GM19099 (cell line): Measurements from ENCODE around the gene FFAR2.

Experiments used
- POLR2A ChIP-seq: IDR thresholded peaks from 3 replicates; pipeline ENCODE4 v1.6.1; 2011; ENCODE audit warnings: low read depth; ENCODE audit not compliant: insufficient read length; ENCODE audit errors: extremely low read depth

Gene FFAR2

DNA sequence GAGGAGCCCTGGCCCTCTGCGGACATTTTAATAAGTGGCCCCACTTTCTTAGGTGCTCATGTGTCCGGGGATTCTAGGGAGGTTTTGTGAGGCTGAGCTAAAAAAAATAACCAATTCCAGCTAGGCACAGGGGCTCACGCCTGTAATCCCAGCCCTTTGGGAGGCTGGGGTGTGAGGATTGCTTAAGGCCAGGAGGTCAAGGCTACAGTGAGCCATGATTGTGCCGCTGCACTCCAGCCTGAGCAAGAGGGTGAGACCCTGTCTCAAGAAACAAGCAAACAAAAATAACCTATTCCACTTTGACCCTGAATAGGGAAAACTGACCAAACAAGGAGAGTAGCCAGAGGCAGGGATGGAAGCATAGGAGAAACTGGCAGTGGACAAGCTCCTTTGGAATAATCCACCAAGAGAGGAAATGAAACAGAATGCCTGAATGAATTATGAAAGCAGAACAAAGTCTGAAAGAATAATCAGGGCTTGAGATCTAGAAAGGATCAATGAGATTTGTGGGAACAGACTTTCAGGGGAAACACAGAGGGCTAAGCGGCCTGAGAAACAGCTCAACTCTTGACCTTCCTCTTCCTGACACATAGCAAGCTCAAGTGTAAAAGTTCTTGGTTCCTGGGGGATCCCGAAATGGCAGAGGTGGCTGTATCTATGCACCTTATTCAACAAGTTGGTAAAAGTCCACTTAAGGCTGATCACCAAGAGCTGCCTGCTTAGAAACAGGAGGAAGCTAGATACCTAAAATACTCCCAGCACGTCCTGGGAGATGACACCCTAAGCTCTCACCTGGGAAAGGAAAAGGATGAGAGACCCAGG is 30.1 kb upstream of the FFAR2 start:
- no peak for TF ChIP-seq POLR2A

DNA sequence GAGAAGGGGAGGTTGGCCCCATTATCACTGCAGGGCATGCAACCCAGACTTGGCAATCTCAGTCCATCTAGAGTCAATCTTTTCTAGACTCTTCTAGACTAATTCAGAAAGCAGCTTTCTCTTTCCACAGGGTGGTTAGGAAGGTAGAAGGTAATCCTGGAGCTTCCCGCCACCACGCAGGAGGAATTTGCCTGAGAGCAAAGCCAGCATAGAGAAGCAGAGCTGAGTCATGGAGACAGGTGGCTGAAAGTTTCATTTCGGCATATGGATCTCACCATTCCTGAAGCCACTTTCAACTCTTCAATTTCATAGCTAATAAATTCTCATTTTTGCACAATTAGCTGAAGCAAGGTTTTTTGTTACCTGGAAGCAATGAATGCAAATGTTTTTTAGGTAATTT is 29.0 kb upstream of the FFAR2 start:
- TF ChIP-seq POLR2A = no peak

DNA sequence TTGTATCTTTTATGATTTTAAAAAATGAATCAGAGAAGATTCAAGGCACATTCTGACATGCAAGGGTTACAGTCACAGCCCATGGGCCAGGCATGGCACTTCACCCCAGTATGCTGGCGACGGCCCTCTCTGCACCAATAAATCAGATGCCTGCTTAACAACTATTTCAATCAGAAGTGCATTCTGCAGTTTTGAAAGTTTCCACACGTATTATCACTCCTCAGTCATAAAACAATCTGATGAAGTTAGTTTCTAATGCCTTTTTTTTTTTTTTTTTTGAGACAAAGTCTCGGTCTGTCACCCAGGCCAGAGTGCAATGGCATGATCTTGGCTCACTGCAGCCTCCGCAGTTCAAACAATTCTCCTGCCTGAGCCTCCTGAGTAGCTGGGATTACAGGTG is 28.3 kb upstream of the FFAR2 start:
- TF ChIP-seq POLR2A = no peak

DNA sequence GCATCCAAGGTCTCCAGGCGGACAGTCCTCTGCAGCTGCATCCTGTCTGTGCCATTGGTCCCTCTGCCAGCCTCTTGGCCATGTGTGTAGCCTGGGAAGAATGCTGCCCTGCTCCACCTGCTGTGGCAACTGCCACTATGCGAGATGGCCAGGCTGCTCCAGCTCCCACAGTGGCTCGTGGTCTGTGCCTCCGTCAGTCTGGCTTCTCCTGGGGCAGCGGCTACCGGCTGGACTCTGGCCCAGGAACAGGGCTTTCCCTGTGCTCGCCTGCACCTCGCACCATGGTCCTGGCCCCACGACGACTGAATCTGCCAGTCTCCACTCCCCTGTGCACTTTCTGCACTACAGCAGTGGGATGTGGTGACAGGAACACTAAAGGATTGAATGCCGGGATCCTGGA is 26.7 kb upstream of the FFAR2 start:
- TF ChIP-seq POLR2A = no peak

DNA sequence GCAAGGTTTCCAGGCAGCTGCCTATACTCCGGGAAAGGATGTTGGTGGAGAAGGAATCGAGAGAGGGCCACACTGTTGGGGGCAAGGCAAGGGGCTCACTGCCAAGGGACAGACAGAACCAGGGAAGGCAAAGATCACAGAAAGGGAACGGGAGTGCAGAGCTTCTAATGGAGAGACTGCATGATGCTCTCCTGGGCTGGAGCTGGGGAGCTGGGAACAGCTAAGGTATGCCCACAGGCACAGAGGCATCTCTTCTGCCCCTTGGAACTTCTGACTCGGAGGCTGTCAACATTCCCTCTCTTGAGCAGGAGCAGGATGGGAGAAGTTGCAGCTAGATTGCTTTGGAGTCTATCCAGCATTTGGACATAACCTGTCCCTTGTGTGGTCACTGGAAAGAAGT is 22.4 kb upstream of the FFAR2 start:
- TF ChIP-seq POLR2A = no peak

DNA sequence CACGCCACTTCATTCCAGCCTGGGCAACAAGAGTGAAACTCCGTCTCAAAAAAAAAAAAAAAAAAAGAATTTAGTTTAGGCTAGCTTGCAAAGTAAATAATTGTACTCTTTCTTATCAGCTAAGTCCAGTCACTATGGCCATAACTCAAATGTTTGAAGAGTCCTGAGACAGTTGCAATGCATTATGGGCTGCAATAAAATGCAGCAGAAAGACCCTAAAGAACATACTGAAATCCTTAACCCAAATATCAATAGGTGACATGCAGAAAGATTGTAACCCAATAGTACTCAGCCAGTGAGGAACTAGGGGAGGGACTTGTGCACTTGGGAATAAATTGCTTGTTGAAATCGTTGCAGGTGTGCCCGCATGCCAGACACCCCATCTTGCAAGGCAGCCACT is 20.9 kb upstream of the FFAR2 start:
- TF ChIP-seq POLR2A = no peak

DNA sequence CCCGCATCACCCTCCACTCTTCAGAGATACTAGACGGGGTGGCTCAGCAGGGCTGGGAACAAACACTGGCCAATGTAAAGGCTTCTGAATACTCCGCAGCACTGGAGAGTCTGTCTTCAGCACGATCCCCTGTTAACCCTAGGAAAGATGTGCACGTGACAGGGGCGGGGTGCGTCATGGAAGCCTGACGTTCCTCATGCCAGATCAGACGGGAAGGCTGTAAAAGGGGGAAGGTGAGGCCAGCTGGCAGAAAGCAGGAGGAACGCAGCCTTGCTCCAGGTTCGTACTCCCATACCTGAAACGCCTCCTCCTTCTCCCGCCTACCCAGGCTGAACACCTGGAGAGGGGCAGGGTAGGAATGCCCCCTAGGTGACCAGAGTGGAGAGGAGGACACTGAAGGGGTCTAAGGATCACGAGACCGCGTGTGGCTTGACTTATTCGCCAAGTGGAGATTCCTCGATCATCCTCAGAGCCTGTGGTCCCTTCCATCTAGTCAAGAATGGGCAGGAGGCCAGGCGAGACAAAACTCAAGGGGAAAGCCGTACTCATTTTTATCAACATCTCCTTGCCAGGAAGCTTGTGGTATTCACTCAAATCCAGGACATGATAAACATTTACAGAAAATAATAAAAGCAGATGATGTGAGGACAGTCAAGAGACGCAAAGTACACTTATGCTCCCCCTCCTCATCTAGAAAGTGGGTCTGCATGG is 18.2 kb upstream of the FFAR2 start:
- TF ChIP-seq POLR2A = no peak

DNA sequence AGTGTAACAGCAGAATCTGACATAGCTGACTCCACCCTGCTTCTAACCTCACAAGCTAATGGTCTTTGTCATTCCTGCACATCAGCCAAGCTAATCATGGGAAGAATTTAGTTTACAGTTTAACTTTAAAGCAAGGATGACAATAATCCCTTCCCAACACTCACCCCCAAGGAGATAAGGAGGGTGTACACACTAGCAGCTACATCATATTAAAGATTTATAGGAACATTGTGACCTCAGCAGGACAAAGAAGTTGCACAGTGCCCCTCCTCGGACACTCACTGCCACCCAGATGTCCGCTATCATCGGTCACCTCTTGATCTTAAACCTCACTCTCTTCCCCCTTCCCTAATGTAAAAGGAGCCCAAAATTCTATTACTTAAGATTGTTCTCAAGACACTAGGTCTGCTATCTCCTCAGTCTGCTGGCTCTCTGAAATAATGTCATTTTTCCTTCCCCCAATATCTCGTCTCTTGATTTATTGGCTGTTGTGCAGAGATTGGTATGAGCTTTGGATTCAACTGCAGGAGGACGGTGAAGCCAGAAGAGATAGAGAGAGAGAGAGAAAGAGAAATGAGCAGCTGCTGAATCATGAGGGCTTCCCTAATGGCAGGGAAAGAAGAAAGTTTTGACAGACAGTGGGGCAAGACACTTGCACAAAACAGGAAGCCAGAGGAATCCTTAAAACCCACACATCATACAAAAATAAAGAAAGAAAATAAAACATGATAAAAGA is 17.5 kb upstream of the FFAR2 start:
- no peak for TF ChIP-seq POLR2A

DNA sequence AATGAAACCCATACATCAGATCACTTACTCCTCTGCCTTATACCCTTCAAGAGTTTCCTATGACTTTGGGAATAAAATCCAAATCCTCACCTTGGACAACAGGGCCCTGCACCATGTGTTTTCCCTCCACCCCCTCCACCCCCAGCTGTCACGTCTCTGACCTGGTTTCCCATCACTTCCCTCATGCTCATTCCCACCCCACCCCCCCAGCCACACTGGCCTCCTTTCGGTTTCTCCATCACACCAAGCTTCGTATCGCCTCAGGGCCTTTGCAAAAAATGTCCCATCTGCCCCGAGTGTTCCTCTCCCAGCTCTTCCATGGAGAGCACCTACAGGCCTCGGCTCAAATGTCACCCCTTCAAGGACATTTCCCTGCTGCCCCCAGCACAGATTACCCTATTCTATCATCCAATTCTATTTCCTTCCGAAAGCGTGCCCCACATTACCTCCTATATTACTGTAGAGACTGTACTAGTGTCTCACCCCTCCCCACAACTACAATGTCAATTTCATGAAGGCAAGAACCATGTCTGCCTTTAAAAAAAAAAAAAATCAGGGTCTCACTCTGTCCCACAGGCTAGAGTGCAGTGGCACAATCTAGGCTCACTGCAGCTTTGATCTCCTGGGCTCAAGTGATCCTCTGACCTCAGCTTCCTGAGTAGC is 16.8 kb upstream of the FFAR2 start:
- TF ChIP-seq POLR2A = no peak

DNA sequence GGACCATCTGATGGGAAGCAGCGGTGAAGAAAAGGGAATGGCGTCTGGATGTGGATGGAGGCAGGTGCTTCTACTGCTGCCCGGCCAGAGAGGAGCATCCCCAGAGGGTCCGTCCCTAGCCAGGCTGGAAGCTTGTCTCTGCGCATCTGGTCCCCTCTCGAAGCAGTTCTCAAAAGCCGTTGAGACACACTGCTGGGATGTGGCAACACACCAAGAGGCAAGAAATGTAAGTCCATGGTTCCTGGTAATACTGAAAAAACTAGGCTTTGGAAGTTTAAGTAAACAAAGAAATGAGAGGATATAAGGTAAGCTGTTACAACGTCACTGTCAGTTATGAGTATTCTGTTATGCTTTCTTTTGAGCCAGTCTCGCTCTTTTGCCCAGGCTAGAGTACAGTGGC is 15.1 kb upstream of the FFAR2 start:
- no peak for TF ChIP-seq POLR2A

DNA sequence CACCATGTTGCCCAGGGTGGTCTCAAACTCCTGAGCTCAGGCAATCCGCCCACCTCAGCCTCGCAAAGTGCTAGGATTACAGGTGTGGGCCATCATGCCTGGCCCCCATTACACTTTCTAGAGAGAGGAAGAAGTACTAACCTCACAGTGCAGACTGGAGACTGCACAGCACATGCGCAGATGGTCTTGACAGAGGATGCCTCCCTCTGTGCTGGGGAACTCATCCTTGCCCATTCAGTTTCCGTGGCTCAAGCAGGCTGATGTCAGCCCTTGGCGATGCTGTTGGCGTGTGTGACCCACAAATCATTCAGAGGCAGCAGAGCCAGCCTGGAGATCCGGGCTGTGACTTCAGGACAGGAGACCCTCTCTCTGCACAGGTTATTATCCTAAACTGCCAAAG is 14.6 kb upstream of the FFAR2 start:
- TF ChIP-seq POLR2A = no peak

DNA sequence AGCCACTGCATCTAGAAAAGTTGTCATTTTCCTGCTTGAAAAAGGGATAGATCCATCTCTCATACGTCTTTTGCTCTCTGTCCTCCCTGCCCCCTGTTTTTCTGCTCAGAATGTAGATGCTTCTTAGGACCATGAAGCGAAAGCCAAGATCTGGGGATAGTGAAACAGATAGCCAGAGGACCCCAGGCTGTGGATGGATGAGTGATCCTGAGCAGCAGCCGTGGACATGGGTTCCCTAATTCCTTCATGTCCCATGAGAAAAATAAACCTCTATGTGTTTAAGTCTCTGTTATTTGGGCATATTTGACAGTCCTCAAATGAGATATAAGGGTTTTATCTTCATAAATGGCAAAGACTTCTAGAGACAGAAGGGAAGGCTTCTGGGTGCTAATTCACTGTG is 12.2 kb upstream of the FFAR2 start:
- TF ChIP-seq POLR2A = no peak

DNA sequence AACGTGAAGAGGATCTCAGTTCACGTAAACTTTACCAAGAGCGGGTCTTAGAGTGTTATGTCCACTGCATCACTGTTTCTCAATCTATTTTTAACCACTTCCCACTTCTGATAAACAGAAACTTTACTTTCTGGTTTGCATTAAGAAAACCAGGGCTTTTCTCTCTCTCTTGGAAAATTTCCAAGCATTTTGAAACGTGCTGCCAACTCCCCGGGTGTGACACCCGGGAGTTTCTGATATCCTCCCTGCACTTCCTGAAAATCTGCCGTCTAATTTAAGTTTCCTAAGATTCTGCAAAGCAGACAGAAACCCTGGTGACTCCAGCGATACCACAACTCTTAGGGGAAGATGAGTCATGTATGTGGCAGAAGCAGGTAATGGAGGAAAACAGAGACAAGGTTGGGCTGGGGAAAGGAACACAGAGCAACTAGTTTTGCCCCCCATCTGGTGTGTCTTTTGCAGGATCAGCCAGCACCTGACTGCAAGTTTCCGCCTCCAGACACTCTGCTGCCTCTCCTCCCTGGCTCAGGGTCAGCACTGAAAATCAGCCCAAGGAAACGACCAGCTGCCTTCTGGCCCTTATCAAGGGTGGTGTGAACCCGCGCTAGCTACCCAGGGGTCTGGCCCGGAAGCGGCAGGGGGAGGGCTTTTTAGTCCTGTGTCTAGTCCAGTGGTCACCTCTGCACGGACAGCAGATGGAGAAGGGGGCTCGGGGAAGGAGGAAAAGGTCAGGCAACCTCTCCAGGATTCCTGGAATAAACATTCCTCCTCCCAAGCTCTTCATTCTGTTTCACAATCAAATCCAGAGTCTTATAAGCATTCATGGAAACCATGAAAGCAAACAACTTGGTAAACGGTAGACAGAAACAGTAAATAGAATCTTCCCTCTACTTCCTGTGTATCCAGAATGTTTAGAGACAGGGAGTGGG is 11.3 kb upstream of the FFAR2 start:
- no peak for TF ChIP-seq POLR2A

DNA sequence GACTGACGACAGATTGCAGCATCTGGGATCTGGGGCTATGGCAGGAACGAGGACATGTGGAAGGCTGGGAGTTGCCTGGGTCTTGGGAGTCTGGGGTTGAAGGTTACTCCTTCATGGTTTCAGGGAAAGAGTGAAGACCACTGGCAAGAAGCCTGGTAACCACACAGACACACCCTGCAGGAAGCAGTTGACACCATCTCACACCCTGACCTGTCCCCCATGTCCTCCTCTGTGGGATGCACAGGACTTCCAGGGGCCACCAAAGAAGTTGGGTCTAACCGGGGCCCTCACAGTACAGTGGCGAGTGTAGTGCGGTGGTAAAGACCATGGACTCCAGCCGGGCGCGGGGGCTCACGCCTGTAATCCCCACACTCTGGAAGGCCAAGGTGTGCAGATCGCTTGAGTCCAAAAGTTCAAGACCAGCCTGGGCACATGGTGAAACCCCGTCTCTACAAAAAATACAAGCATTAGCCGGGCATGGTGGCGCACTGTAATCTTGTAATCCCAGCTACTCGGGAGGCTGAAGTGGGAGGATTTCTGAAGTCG is 10.6 kb upstream of the FFAR2 start:
- TF ChIP-seq POLR2A = no peak
